OCI-M2 (cell line): ENCODE measurements around the gene PGA4.
A peak's percentile ranks its signal among the peaks of the same experiment; 100 is the strongest.
"Not testable (repeated sequence)": the region's sequence is repeated elsewhere in the genome, so short reads cannot be mapped to it uniquely, and the experiment has no call there.

Source experiments
- DNase-seq: peaks from one replicate; lab custom pipeline; 2025; ENCODE audit not compliant: unreplicated experiment; lab: John Stamatoyannopoulos, UW

Gene PGA4

GRCh38 chr11:61248071-61248470 lies 25.9 kb downstream of the PGA4 start:
- DNase-seq = not testable (repeated sequence)

DNA sequence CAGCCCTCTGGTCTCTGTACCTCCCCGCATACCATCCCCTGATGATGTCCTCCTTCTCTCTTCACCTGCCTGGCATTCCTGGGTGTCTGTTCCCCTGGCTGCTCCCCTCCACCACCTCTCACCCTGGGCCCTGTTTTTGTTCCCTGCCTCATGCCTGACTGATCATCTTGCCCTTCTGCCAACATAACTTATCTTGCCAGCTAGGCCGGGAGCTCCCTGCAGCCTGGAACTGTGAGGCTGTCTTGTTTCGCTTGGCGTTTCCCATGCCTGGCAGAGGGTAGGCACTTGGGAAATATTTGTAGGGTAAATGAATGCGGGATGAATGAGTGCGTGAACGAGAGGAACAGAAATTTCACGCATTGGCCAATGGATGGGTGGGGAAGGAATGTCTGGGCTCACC lies 27.1 kb downstream of the PGA4 start:
- not testable (repeated sequence) for DNase-seq

DNA sequence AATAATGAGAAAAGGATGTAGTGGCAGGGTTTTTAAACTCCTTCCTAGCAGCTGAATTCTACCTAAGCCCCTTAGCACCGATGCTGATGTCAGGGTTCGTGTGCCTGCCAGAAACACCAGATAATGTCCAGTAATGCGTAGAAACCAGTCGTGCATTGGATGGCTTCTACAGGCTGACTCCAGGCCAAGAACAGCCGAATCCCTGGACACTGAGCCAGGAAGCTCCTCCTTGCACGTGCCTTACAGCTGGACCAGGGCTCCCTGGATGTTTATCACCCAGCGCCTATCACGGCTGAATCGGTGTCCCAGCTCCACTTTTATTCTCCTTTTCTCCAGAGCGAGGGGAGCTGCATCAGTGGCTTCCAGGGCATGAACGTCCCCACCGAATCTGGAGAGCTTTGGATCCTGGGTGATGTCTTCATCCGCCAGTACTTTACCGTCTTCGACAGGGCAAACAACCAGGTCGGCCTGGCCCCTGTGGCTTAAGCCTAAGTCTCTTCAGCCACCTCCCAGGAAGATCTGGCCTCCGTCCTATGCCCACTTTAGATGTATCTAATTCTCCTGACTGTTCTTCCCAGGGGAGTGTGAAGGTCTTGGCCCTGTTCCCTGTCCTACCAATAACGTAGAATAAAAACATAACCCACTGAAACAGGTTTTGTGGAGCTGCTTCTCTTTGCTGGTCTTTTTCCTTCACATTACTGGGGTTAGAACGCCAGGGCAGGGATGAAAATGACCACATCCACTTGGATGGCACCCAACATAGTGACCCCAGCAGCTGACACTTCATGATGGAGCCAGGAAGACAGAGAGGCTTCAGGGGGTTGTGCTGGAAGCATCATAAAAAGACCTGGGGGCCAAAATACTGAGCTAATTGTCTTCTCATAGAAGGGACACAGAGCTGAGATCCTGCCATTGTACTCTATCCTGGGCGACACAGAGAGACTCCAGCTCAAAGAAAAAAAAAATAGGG lies 28.9 kb downstream of the PGA4 start:
- DNase-seq = not testable (repeated sequence)

- DNase-seq = not testable (repeated sequence)
Measured at GRCh38 chr11:61252332-61252731, 30.2 kb downstream of the PGA4 start.

DNA sequence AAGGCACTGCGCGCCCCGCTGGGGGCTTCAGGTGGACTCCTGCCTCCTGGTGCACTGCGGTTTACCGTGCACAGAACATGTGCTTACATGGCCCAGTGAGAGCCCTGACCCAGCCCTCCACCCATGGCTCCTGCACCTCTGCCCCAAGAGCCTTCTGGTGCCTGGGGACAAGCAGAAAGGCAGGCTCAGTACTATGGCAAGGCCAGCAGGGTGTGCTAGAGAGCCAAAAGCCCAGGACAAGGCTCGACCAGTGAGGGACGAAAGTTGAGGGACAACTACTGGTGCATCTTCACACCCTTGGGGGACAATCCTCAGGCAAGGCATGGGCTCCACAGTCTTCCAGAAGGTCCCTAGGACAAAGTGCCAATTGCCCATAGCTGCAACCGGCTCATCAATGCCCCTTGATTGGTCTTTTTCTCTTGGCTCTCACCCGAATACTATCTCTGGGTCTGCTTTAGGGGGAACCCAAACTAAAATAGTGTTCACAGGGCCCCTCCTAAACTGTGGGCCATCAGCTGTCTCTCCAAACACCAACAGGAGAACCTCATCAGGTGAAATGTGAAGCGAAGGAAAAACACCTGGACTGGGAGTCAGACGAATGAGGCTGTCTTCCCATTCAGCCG lies 32.4 kb downstream of the PGA4 start:
- peak; percentile 23 for DNase-seq

DNA sequence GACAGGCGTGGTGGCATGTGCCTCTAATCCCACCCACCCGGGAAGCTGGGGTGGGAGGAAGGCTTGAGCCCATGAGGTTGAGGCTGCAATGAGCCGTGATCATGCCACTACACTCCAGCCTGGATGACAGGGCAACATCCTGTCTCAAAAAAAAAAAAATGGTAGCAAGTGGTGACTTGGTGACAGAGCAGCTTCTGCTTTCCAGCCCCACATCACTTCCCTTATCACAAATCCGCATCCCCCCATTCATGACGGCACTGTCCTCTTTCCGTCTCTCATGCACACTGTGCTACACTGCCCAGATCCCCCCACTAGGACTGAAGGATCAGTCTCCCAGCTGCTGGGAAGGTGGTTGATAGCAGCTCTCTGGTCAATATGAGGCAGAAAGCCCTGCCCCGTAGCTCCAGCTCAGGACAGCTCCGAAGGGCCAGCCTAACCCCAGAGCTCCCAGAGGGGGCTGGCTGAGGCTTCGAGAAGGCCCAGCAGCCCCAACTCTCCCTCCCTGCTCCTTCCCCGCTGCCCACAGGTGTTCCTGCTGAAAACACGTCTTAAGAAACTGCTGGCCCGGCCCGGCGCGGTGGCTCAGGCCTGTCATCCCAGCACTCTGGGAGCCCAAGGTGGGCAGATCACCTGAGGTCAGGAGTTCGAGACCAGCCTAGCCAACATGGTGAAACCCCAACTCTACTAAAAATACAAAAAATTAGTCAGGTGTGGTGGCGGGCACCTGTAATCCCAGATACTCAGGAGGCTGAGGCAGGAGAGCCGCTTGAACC lies 34.7 kb downstream of the PGA4 start:
- DNase-seq = no peak

DNA sequence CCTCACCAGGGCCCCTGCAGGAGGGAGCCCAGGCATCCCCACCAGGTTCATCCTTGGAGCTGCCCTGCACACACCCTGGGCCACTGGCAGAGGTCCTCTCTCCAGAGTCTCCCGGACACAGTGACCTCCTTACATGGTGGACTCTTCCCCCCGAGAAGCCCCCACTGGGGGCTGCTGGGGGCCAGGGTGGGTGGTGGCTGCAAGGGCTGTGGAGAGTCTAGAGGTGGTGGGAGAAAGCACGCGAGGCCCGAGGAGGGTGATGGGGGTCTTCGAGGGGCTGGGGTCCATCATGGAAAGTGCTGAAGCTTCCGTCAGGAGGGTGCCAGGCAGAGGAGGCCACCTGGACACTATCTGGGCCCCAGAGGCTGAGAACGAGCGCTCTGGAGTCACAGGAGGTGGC lies 36.4 kb downstream of the PGA4 start:
- DNase-seq = no peak

DNA sequence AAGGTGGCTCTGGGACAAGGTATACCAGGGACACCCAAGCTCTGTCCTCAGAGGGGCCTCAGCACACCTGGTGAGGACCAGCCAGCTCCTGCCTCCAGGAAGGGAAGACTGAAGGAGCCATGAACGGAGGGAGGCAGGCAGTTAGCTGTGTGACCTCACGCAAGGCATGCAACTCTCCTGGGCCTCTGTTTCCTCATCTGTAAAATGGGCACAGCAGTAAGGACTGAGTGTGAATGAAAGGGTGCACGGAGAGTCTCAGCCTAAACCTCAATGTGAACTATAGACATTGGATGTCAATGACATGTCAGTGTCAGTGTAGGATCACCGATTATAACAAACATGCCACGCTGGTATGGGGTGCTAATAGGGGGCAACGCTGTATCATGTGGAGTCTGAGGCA lies 37.2 kb downstream of the PGA4 start:
- DNase-seq = no peak

- DNase-seq = no peak
Measured at GRCh38 chr11:61264371-61264770, 42.2 kb downstream of the PGA4 start.

- no peak for DNase-seq
Measured at GRCh38 chr11:61264795-61265194, 42.6 kb downstream of the PGA4 start.

- no peak for DNase-seq
Measured at GRCh38 chr11:61265357-61265756, 43.2 kb downstream of the PGA4 start.

DNA sequence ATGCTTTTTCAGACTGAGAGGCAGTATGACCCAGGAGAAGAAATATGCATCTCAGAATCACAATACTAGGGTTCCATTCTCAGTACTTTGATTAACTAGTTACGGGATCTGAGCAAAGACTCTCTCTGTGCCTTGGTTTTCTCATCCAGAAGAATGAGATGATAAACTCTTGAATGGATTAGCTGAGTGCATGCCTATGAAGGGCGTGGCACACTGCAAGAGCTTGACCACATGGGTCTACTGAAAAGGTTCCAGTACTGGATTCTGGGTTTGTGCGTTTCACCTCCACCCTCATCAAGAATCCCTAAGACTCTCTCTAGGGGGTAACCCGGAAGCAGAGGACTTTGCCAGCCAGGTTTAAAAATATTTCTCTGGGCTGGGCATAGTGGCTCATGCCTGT lies 44.5 kb downstream of the PGA4 start:
- no peak for DNase-seq

- DNase-seq = no peak
Measured at GRCh38 chr11:61267437-61267841, 45.3 kb downstream of the PGA4 start.

DNA sequence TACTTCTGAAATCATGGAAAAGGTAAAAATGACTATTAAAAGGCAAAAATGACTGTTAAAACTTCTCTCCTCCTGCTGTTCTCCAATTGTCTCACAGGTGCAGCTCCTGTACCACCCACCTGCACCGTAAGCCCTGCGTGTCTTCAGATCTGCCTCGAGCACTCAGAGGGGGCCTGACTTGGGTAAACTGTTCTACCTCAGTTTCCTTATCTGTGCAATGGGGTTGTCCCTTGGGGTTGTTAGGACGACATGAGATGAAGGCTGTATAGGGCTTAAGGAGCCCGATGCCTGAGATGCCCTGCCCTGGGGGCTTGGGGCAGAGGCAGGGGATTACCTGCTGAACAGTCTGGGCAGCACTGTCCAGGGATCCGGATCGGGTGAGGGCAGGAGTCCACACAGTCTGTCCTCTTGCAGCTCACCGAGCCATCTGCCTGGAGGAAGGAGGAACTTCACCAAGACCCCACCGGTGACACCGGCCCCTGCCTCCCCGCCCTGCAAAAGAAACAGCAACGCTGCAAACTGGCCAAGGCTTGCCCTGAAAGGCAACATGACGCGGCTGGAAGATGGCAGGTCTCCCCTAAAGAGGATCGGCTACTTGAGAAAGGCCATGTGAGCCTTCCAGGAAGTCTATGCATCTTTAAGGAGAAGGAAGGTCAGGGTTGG lies 46.6 kb downstream of the PGA4 start:
- DNase-seq = no peak

DNA sequence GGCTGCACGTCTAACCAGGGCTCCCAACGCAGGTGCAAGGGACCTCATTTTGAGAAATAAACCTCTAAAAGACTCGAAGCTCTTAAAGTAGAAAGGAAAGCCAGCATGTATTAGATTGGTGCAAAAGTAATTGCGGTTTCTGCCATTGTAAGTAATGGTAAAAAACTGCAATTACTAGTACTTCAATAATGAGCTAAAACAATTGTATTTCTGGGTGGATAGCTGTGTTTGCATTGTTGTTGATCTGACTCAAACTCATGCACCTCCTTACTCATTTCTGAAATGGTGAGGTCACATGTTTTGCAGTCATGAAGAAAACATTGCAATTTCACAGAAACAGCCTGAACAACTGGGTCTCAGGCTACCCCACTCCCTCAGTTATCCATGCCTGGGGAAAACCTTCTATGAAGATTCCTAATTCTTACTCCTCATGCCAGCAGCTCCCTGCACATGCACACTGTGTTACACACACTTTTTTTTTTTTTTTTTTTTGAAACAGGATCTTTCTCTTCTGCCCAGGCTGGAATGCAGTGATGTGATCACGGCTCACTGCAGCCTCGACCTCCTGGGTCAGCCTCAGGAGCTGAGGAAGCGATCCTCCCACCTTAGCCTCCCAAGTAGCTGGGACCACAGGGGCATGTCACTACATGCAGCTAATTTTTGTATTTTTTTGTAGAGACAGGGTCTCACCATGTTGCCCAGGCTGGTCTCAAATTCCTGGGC lies 48.4 kb downstream of the PGA4 start:
- DNase-seq = no peak

DNA sequence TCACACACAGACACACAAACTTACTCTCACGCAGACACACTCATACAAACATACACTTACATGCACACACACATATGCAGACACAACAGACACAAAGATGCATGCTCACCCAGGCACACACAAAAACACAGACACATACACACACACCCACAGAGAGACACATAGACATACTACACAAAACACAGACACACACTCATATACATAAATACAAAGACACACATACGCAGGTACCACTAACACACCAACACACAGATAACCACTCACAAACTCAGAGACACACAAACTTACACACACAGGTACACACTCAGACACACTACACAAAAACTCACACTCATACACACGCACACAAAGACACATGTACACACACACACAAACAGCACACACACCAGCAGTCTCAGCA lies 50.6 kb downstream of the PGA4 start:
- DNase-seq = no peak

GRCh38 chr11:61273178-61274078 lies 51.3 kb downstream of the PGA4 start:
- DNase-seq = no peak

GRCh38 chr11:61274084-61274483 lies 51.9 kb downstream of the PGA4 start:
- no peak for DNase-seq

GRCh38 chr11:61275191-61275590 lies 53.0 kb downstream of the PGA4 start:
- no peak for DNase-seq
